Keratinocyte (primary cell): ENCODE results near the gene NXNL1. TPM values are rescaled to one million over a fixed set of nuclear protein-coding genes. Genes with fewer than 3 reads are reported as not detected.

Source experiments
- DNase-seq: peaks from one replicate; pipeline ENCODE4 v3.0.0-alpha.2; 2011; ENCODE audit warnings: low read depth, missing footprints, low spot score
- FAIRE-seq: peaks from 2 replicates; lab custom pipeline; 2011; peaks lifted over from hg19 to GRCh38; lab: Jason Lieb, UNC
- H2AFZ ChIP-seq: 2 replicates; pipeline ENCODE4 v1.6.0; 2012; ENCODE audit warnings: low read length, control low read depth, inconsistent platforms; ENCODE audit not compliant: control insufficient read depth
- H3K27ac ChIP-seq: 2 replicates; pipeline ENCODE4 v1.5.1; 2011; ENCODE audit warnings: low read length; ENCODE audit not compliant: control insufficient read depth, insufficient read depth
- H3K27me3 ChIP-seq: 3 replicates; pipeline ENCODE4 v1.6.0; 2011; ENCODE audit warnings: low read length; ENCODE audit not compliant: control insufficient read depth, insufficient read depth; ENCODE audit errors: extremely low read depth
- H3K36me3 ChIP-seq, 2 experiments: 2 replicates in 1 of 2; 3 replicates in 1 of 2; pipeline ENCODE4 v1.5.1; 2011; ENCODE audit warnings: low read length in 2 of 2, mild to moderate bottlenecking in 1 of 2; ENCODE audit not compliant: control insufficient read depth in 2 of 2, insufficient read depth in 2 of 2; ENCODE audit errors: extremely low read depth in 1 of 2
- H3K4me1 ChIP-seq: 3 replicates; pipeline ENCODE4 v1.5.1; 2011; ENCODE audit warnings: low read length; ENCODE audit not compliant: control insufficient read depth, insufficient read depth; ENCODE audit errors: extremely low read depth
- H3K4me2 ChIP-seq: 3 replicates; pipeline ENCODE4 v1.6.0; 2011; ENCODE audit warnings: low read depth, low read length; ENCODE audit not compliant: control insufficient read depth, insufficient read depth; ENCODE audit errors: extremely low read depth
- H3K4me3 ChIP-seq, 3 experiments: fragments of 200-600 bp in 1 of 3; sonication (generic) in 1 of 3; 2 replicates in 2 of 3; 3 replicates in 1 of 3; pipeline ENCODE4 v1.5.1; 2011 to 2016; ENCODE audit warnings: low read length in 3 of 3, mild to moderate bottlenecking in 3 of 3, control low read depth in 2 of 3, inconsistent platforms in 1 of 3, low read depth in 1 of 3, mixed read lengths in 1 of 3, mixed run types in 1 of 3, moderate library complexity in 1 of 3; ENCODE audit not compliant: control insufficient read depth in 2 of 3, insufficient read depth in 2 of 3; ENCODE audit errors: extremely low read depth in 1 of 3
- H3K79me2 ChIP-seq: 2 replicates; pipeline ENCODE4 v1.6.0; 2012; ENCODE audit warnings: low read length; ENCODE audit not compliant: control insufficient read depth, insufficient read depth
- H3K9ac ChIP-seq: 3 replicates; pipeline ENCODE4 v1.6.0; 2011; ENCODE audit warnings: low read length; ENCODE audit not compliant: control insufficient read depth, insufficient read depth; ENCODE audit errors: extremely low read depth
- H3K9me1 ChIP-seq: 3 replicates; pipeline ENCODE4 v1.6.0; 2011; ENCODE audit warnings: low read length; ENCODE audit not compliant: control insufficient read depth, insufficient read depth; ENCODE audit errors: extremely low read depth
- H3K9me3 ChIP-seq: 2 replicates; pipeline ENCODE4 v1.5.1; 2012; ENCODE audit warnings: low read depth, low read length; ENCODE audit not compliant: control insufficient read depth
- H4K20me1 ChIP-seq: 3 replicates; pipeline ENCODE4 v1.6.0; 2011; ENCODE audit warnings: low read length; ENCODE audit not compliant: control insufficient read depth, insufficient read depth; ENCODE audit errors: extremely low read depth
- CTCF ChIP-seq, 3 experiments: IDR thresholded peaks in 1 of 3; conservative IDR thresholded peaks in 1 of 3; optimal IDR thresholded peaks in 1 of 3; 2 replicates in 2 of 3; 3 replicates in 1 of 3; pipeline versions ENCODE3 to v1.5.1; 2011; ENCODE audit warnings: low read length in 3 of 3, mild to moderate bottlenecking in 3 of 3, moderate library complexity in 2 of 3, control low read depth in 1 of 3, inconsistent platforms in 1 of 3; ENCODE audit not compliant: insufficient read depth in 2 of 3; ENCODE audit errors: extremely low read depth in 1 of 3
- EZH2 ChIP-seq: IDR thresholded peaks from one replicate; pipeline ENCODE4 v1.6.1; 2012; ENCODE audit warnings: inconsistent platforms, mild to moderate bottlenecking, low read length, moderate library complexity
- dilution Hi-C: fragments of 300-500 bp; cut with MboI; formaldehyde crosslinking; loops from one replicate; pipeline ENCODE4 v1.7.0; 2020; ENCODE audit warnings: low sequenced_read_pairs; ENCODE audit not compliant: extremely low pct_ligation_motif_present
- polyA plus RNA-seq, 5 experiments: library from polyadenylated mRNA; depleted of rRNA in 3 of 5; stranded (reverse) in 3 of 5; stranded (forward) in 1 of 5; unstranded in 1 of 5; fragments of >200 nt; gene quantifications; 1 replicate in 1 of 5; 2 replicates in 3 of 5; 3 replicates in 1 of 5; pipeline versions ENCODE4 v1.2.1 to v1.2.3, GENCODE V29; 2011 to 2012; ENCODE audit warnings: missing spikeins in 2 of 5, low read depth in 1 of 5, low replicate concordance in 1 of 5

The NXNL1 gene
- polyA plus RNA-seq, 1 donor (not counting 4 experiments of a cell fraction or from before 2014, with no cell fraction given) = not detected

- Histone ChIP-seq H3K9me3 (no peaks in the 10 kb centered on the region), H3K27me3 (no peaks in the 10 kb centered on the region), H3K9ac (peak within 1 kb of the TSS; percentile 72), H3K79me2 (no peaks in the 10 kb centered on the region), H3K9me1 (no peaks in the 10 kb centered on the region), H3K4me2 (peak within 1 kb of the TSS; percentile 89), H3K4me3 (peak within 1 kb of the TSS; percentile 76 to 87 (median 85)), H3K36me3 (peaks cover 0 to 4% of the 10 kb centered on the region in 2 experiments), H3K4me1 (peaks cover 9% of the 10 kb centered on the region), H4K20me1 (no peaks in the 10 kb centered on the region), H2AFZ (peak within 1 kb of the TSS; percentile 93), H3K27ac (peak within 1 kb of the TSS; percentile 35)
- dilution Hi-C loops = no loop called here
- peak; percentile 88 for DNase-seq
- FAIRE-seq = peak; percentile 86
- TF ChIP-seq CTCF (optimal IDR thresholded peaks at IDR 0.05 in 1 of 3, IDR thresholded peaks at IDR 0.05 in 1 of 3, conservative IDR thresholded peaks at IDR 0.05 in 1 of 3; ENCODE audit: extremely low read depth in 1 of 3, insufficient read depth in 2 of 3, low read length in 3 of 3) (no peak), EZH2 (no peak)
These were observed 40.9 kb downstream of the NXNL1 start, which contains the start of gene MVB12A for GRCh38 chr19:17419621-17420474. Gene MVB12A (plus strand): TSS chr19:17420047. CDS start chr19:17420136, 89 bp downstream.

- dilution Hi-C loops = no loop called here
- Histone ChIP-seq H3K4me1 (peaks cover 9% of the 10 kb centered on the region), H3K9ac (peak overlapping the region; percentile 58), H4K20me1 (no peaks in the 10 kb centered on the region), H3K9me3 (no peaks in the 10 kb centered on the region), H3K9me1 (no peaks in the 10 kb centered on the region), H3K27me3 (no peaks in the 10 kb centered on the region), H3K4me3 (peak overlapping the region; percentile 69 to 87 (median 85)), H2AFZ (peak overlapping the region; percentile 78), H3K79me2 (no peaks in the 10 kb centered on the region), H3K36me3 (peaks cover 0 to 4% of the 10 kb centered on the region in 2 experiments), H3K4me2 (peak overlapping the region; percentile 89), H3K27ac (peak overlapping the region; percentile 35)
- DNase-seq = no peak
- FAIRE-seq = no peak
- TF ChIP-seq CTCF (optimal IDR thresholded peaks at IDR 0.05 in 1 of 3, IDR thresholded peaks at IDR 0.05 in 1 of 3, conservative IDR thresholded peaks at IDR 0.05 in 1 of 3; ENCODE audit: extremely low read depth in 1 of 3, insufficient read depth in 2 of 3, low read length in 3 of 3) (no peak), EZH2 (no peak)
These were observed 41.5 kb downstream of the NXNL1 start for GRCh38 chr19:17419154-17419620.
